HG02763 (cell line): ENCODE data around the gene TBX4.

ENCODE experiments used
- ATAC-seq: cut with Tn5 transposase; IDR thresholded peaks from one replicate; pipeline ENCODE4 v1.9.1; 2021; ENCODE audit warnings: mild to moderate bottlenecking, moderate library complexity; ENCODE audit not compliant: unreplicated experiment

The TBX4 gene

GRCh38 chr17:61453566-61454380, 1.6 kb downstream of the TBX4 start:
- no peak for ATAC-seq

GRCh38 chr17:61454381-61455323, 2.4 kb downstream of the TBX4 start:
- no peak for ATAC-seq

GRCh38 chr17:61455324-61456060, 3.3 kb downstream of the TBX4 start:
- ATAC-seq = no peak

GRCh38 chr17:61456061-61456681, 3.9 kb downstream of the TBX4 start:
- ATAC-seq = no peak

GRCh38 chr17:61456688-61457225, 4.5 kb downstream of the TBX4 start:
- ATAC-seq = no peak

DNA sequence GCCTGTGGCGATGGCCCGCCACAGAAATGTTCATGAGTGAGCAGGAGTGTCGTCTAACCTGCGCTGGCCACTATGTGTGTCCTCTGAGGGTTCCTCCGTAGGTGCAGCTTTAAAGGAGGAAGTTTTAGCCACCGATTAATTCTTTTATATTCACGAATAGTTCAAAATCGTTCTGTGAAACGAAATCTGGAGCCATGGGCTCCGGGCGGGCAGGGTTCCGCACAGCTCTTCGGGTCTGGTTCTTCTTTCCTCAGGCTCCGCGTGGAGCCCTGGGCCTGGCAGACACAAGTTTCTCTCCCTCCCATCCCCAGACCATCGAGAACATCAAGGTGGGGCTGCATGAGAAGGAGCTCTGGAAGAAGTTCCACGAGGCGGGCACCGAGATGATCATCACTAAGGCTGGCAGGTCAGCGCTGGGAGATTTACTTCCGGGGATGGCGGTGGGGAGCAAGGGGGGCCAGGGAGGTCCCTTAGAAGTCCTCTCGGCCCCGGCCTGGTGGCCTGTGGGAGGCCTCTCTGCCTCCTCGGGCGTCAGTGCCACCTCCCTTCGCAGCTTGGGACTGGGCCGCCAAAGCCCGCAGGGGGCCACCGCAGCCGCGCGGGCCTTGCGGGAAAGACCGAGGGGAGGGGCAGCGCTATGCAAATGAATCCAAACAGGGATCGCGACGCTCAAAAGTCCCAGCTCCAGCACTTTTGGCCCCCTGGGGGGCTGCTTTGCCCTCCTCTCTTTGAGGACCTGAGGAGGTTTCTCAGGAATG, 5.2 kb downstream of the TBX4 start:
- ATAC-seq = no peak

DNA sequence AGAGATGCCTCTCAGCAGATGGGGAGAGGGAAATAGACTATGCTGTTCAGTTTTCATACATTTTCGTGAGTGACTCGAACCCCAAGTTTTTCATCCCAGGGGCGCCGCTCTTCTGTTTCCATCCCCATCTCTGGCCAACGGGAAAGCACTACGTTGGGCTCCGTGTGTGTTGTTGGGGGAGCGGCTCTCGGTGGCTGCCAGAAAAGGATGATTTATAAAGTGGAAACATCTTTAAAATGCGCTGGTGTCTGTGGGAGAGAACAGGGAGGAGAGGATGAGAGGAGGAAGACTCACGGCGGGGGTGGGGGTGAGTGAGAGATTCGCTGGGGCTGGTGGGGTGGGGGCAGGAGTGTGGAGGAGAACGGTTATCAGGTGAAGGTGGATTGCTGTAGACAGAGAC, 5.8 kb downstream of the TBX4 start:
- ATAC-seq = no peak

- ATAC-seq = no peak
These were observed 6.4 kb downstream of the TBX4 start for GRCh38 chr17:61458421-61459141.

DNA sequence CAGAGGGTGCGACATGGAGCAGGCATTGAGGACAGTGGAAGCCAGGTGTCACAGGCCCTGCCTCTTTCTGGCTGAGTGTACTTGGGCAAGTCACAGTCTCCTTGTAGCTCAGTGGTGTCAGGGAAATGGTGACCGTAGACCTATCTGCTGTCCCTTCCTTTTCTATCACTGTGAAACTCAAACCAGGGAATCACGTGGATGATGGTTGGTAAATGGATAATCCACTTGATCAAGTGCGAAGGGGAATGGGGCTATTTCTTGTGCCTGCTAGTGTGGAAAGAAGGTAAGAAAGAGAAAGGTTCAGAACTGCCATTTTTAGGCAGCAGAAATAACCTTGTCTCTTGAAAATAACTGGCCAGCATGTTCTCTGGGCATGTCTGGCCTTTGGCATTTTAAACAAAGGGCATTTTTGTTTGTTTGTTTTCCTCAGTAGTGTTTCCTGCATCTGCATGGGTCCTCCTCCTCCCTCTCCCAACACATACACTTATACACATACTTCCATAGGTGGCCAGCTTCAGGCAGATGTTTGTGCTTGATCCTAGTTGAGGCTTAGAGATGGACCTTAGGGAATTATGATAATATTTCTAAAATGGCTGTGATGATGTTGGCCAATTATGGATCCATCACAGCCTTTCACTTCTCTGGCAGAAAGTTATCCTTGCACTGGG, 7.1 kb downstream of the TBX4 start:
- no peak for ATAC-seq

DNA sequence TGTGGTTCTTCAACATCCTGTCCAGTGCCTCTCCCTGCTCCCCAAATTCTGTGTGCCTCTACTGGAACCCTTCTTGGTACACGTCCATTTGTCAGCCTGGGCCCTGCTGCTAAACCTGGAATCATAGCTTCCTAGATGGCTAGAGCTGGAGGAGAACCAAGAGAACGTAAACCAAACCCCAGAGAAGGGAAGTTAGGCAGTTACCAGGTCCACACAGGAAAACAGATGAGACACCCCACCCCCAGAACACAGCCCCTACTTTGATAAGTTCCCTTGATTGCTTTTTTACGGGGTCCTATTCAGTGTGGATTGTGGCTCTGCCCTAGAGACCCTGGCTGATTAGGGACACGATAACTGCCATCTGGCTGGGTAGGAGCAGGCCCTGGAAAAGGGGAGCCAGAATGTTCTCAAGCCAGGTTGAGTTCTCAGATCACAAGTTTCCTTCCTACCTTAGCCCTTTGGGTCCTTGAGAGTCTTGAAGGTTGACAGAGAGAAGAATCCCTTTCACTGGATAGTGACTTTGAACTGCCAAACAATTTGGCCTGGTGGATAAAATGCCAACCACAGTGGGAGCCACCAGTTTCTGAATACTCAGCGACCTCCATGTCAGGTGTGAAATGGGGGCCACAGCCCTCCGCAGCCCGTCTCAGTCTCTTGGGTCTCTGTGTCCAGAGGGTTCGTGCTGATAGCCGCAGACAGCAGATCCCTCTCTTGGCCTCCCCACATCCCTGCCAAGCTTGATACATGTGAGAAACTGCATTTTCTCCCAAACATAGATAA, 7.9 kb downstream of the TBX4 start:
- no peak for ATAC-seq

DNA sequence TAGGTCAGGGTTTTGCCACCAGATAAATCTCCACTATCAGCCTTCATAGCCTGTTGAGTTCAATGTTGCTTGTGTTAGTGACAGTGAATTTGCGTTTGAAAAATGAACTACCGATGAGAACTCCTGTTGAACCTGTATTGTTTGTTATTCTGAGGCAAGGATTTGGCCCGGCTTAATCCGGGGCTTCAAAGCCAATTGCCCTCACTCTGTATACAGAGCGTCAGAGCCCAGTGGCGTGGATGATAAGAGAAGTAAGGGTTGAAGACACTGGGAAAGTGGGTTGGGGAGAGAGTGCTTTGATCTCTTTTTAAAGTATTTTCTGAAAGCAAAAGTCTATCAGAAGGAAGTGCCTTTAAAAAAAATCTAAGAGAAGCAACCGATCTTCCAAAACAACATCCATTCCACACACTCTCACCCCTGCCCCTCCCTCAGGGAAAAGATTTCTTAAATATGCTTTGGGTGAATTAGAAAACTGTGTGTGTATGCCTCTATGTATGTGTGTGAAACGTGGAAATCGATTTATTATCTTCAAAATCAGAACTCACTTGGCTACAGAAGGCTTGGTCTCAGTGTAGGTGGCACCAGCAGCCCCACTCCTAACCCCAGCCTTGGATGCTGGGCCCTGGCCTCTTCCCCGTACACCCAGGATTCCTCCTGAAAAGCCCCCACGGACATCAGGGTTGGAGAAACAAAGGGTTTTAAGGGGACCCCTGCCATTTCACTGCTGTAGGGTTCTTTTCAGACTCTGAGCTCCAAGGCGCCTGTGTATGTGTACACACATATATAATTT, 8.8 kb downstream of the TBX4 start:
- ATAC-seq = no peak

- no peak for ATAC-seq
These were observed 9.4 kb downstream of the TBX4 start for GRCh38 chr17:61461586-61461966.

- ATAC-seq = no peak
These were observed 9.9 kb downstream of the TBX4 start for GRCh38 chr17:61461967-61462718.

GRCh38 chr17:61462719-61463315, 10.6 kb downstream of the TBX4 start:
- no peak for ATAC-seq

DNA sequence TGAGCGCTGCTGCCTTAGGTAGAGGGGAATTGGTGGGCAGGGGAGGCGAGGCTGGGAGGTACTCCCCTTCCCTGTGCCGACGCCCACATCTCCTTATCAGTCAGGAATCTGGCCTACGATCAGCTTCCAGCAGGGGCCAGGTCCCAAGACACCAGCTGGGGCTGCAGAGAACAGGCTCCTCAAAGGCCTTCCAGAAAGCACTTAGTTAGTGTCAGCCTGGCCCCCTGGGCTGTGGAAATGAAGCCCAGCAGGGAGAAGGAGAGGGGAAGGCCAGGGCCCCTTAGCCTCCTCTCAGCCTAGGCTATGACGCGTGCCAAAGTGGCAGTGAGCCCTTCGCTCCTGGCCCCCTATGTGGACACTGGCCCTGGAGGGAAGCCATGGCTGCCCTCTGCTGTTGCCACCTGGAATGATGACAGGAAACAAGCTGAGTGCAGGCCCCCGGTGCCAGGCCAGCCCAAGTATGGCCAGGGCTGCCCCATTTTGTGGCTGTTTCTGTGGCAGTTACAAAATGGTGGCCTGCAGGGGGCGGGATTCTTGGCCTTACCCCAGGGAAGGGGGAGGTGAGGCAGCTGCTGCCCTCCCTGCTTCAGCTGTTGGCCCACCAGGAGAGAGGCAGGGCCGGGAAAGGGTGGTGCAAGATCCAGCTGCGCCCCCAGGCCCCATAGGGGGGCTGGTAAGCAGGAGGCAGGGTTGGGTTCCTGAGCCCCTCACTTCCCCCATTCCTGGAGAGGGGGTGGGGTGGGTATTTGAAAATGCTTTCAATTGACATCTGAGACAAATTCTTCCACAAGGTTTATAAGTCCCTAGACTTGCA, 11.3 kb downstream of the TBX4 start:
- ATAC-seq = no peak
